ENCODE data around the gene FAF1. TPM values are rescaled to one million over a fixed set of nuclear protein-coding genes. Genes with fewer than 3 reads are reported as not detected.
A peak's percentile ranks its signal among the peaks of the same experiment; 100 is the strongest.

The FAF1 gene
- total and polyA plus RNA-seq, 2 of the 8 experiments (the other 6 are each of a cell fraction or from before 2014, with no cell fraction given), result 10.8 to 65.9 TPM

DNA sequence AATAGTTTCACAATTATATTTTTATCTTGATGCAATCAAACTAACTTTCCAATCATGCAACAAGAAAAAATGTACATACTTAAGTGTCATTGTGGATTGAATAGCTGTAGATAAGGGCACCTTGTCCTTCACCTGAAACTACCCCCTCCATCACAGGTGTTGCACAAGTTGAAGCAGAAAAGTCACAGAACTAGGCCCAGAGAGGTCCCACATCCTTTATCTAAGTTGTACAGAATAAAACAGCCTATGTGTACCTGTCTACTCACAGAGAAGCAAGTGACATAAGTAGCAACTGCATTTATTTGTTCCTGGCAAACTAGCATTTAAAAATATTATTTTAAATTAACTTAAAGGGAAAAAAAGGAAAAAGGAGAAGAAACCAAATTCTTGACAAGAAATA lies 256.8 kb downstream of the FAF1 start (continued):
- TF ChIP-seq, protein P1, sequence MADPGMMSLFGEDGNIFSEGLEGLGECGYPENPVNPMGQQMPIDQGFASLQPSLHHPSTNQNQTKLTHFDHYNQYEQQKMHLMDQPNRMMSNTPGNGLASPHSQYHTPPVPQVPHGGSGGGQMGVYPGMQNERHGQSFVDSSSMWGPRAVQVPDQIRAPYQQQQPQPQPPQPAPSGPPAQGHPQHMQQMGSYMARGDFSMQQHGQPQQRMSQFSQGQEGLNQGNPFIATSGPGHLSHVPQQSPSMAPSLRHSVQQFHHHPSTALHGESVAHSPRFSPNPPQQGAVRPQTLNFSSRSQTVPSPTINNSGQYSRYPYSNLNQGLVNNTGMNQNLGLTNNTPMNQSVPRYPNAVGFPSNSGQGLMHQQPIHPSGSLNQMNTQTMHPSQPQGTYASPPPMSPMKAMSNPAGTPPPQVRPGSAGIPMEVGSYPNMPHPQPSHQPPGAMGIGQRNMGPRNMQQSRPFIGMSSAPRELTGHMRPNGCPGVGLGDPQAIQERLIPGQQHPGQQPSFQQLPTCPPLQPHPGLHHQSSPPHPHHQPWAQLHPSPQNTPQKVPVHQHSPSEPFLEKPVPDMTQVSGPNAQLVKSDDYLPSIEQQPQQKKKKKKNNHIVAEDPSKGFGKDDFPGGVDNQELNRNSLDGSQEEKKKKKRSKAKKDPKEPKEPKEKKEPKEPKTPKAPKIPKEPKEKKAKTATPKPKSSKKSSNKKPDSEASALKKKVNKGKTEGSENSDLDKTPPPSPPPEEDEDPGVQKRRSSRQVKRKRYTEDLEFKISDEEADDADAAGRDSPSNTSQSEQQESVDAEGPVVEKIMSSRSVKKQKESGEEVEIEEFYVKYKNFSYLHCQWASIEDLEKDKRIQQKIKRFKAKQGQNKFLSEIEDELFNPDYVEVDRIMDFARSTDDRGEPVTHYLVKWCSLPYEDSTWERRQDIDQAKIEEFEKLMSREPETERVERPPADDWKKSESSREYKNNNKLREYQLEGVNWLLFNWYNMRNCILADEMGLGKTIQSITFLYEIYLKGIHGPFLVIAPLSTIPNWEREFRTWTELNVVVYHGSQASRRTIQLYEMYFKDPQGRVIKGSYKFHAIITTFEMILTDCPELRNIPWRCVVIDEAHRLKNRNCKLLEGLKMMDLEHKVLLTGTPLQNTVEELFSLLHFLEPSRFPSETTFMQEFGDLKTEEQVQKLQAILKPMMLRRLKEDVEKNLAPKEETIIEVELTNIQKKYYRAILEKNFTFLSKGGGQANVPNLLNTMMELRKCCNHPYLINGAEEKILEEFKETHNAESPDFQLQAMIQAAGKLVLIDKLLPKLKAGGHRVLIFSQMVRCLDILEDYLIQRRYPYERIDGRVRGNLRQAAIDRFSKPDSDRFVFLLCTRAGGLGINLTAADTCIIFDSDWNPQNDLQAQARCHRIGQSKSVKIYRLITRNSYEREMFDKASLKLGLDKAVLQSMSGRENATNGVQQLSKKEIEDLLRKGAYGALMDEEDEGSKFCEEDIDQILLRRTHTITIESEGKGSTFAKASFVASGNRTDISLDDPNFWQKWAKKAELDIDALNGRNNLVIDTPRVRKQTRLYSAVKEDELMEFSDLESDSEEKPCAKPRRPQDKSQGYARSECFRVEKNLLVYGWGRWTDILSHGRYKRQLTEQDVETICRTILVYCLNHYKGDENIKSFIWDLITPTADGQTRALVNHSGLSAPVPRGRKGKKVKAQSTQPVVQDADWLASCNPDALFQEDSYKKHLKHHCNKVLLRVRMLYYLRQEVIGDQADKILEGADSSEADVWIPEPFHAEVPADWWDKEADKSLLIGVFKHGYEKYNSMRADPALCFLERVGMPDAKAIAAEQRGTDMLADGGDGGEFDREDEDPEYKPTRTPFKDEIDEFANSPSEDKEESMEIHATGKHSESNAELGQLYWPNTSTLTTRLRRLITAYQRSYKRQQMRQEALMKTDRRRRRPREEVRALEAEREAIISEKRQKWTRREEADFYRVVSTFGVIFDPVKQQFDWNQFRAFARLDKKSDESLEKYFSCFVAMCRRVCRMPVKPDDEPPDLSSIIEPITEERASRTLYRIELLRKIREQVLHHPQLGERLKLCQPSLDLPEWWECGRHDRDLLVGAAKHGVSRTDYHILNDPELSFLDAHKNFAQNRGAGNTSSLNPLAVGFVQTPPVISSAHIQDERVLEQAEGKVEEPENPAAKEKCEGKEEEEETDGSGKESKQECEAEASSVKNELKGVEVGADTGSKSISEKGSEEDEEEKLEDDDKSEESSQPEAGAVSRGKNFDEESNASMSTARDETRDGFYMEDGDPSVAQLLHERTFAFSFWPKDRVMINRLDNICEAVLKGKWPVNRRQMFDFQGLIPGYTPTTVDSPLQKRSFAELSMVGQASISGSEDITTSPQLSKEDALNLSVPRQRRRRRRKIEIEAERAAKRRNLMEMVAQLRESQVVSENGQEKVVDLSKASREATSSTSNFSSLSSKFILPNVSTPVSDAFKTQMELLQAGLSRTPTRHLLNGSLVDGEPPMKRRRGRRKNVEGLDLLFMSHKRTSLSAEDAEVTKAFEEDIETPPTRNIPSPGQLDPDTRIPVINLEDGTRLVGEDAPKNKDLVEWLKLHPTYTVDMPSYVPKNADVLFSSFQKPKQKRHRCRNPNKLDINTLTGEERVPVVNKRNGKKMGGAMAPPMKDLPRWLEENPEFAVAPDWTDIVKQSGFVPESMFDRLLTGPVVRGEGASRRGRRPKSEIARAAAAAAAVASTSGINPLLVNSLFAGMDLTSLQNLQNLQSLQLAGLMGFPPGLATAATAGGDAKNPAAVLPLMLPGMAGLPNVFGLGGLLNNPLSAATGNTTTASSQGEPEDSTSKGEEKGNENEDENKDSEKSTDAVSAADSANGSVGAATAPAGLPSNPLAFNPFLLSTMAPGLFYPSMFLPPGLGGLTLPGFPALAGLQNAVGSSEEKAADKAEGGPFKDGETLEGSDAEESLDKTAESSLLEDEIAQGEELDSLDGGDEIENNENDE (IDR thresholded peaks at IDR 0.05; ENCODE audit: insufficient replicate concordance, low read length), result no peak
- TF ChIP-seq CBX5 (IDR thresholded peaks at IDR 0.05; ENCODE audit: low read depth, low read length) (no peak), RAD21 (IDR thresholded peaks at IDR 0.05 in 1 of 2, conservative IDR thresholded peaks at IDR 0.05 in 1 of 2; ENCODE audit: low read depth in 2 of 2, low read length in 2 of 2) (no peak), CEBPB (IDR thresholded peaks at IDR 0.05; ENCODE audit: low read depth, low read length) (peak; percentile 69), EZH2 (IDR thresholded peaks at IDR 0.05; ENCODE audit: low read depth, low read length, severe bottlenecking) (no peak), MAFK (IDR thresholded peaks at IDR 0.05; ENCODE audit: low read depth, low read length) (no peak)

Data from H1 (cell line).